Breast epithelium (tissue), 3 donors: ENCODE measurements around the gene ARF6.

Source experiments
- POLR2A ChIP-seq: fragments of 450-650 bp; IDR thresholded peaks from one replicate; pipeline ENCODE4 v1.6.1; 2016; ENCODE audit warnings: antibody characterized with exemption, mild to moderate bottlenecking, moderate library complexity
- TF ChIP-seq, protein P1 (sequence below), 3 donors: fragments of 450-650 bp; IDR thresholded peaks; one replicate each; pipeline ENCODE4 v1.5.1; 2016 to 2017; ENCODE audit warnings: antibody characterized with exemption in 3 of 3, mild to moderate bottlenecking in 3 of 3, moderate library complexity in 3 of 3

DNA sequence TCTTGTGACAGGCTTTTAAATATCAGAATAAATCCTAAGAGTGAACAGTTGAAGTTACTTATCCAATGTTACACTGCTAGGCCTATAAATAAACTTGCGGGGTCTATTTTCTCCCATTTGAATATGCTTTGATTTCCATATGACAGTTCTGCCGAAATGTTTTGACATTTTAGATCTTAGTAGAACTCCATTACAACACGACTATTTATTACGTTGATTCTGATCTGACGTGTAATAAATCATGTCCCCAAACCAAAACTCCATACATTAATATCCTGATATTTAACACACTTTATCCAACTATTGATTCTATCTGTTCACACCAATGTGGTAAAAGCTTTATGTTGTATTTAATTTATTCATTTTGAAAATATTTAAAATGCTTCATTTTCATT, 24.2 kb upstream of the ARF6 start:
- TF ChIP-seq, protein P1, sequence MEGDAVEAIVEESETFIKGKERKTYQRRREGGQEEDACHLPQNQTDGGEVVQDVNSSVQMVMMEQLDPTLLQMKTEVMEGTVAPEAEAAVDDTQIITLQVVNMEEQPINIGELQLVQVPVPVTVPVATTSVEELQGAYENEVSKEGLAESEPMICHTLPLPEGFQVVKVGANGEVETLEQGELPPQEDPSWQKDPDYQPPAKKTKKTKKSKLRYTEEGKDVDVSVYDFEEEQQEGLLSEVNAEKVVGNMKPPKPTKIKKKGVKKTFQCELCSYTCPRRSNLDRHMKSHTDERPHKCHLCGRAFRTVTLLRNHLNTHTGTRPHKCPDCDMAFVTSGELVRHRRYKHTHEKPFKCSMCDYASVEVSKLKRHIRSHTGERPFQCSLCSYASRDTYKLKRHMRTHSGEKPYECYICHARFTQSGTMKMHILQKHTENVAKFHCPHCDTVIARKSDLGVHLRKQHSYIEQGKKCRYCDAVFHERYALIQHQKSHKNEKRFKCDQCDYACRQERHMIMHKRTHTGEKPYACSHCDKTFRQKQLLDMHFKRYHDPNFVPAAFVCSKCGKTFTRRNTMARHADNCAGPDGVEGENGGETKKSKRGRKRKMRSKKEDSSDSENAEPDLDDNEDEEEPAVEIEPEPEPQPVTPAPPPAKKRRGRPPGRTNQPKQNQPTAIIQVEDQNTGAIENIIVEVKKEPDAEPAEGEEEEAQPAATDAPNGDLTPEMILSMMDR (IDR thresholded peaks at IDR 0.05) = no peak
- no peak for TF ChIP-seq POLR2A
